IPS-18c (cell line): Measurements from ENCODE around the gene DNTTIP2.

Experiments
- H3K4me3 ChIP-seq: 2 replicates; pipeline ENCODE4 v1.7.0; 2013; ENCODE audit warnings: low read depth, mild to moderate bottlenecking, low read length, moderate library complexity; ENCODE audit not compliant: insufficient read depth
- H3K9me3 ChIP-seq: one replicate; pipeline ENCODE4 v1.6.1; 2013; ENCODE audit warnings: mild to moderate bottlenecking, low read length, moderate library complexity; ENCODE audit not compliant: control insufficient read depth, insufficient read depth

DNTTIP2 gene

DNA sequence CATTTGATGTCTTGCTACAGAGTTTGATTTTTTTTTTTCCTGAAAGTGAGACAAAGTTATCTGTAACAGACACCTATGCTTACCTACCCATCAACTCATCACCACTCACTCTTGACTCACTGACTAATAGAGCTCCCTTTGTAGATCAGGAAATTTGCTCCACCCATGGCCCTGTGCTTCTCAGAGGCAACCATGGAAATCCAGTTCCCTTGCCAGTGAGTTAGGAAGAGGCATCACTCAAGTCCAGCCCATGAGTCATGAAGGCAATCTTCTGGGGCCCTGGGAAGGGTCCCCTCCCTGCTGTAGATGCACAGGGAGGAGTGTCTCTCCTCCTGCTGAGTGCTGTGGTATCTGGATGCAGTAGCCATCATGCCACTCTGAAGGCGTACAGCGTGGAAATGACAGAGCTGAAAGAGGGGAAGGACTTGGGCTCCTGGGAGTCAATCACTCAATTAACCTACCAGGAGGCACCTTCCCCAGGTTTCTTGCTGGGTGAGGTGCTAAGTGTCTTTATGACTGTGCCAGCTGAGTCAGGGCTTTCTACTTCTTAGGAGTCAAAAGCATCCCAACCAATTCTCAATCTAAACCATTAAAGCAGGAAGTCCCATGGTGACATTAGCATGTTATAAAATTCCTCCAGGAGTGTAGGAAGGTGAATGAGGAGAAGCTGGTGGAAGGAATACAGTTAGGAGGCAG, 56.1 kb downstream of the DNTTIP2 start:
- no peak overlapping the region for H3K4me3 ChIP-seq
- no peaks in the 10 kb centered on the region for H3K9me3 ChIP-seq

DNA sequence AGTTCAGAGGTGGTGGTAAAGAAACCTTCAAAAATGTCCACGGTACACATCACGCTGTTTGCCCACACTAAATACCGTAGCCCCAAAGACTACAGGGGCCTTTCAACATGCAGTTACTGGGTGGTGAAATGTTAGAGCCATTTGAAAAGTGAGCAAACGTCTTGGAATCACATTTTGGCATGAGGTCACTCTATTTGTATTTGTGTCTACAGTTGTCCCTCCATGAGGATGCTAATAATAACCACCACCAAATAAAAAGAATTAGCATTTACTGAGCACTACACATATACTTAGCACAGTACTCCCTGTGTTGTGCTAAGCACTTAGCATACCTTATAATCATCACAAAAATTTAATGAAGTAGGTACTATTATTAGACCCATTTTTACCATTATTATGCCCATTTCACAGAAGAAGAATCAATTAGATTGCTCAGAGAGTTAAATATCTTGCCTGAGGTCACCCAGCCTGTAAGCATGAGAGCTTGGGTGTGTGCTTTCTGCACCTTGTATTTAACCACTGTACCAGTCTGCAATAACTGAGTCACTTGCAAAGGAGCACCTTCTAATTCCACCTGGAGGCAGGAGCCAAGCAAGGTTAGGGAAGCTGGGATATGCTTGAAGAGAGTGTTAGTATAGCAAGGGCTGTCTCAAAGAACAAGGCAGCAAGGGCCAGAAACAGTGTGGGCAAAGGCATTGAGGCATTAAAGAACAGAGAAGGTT, 57.4 kb downstream of the DNTTIP2 start:
- no peaks in the 10 kb centered on the region for H3K9me3 ChIP-seq
- H3K4me3 ChIP-seq = no peak overlapping the region

DNA sequence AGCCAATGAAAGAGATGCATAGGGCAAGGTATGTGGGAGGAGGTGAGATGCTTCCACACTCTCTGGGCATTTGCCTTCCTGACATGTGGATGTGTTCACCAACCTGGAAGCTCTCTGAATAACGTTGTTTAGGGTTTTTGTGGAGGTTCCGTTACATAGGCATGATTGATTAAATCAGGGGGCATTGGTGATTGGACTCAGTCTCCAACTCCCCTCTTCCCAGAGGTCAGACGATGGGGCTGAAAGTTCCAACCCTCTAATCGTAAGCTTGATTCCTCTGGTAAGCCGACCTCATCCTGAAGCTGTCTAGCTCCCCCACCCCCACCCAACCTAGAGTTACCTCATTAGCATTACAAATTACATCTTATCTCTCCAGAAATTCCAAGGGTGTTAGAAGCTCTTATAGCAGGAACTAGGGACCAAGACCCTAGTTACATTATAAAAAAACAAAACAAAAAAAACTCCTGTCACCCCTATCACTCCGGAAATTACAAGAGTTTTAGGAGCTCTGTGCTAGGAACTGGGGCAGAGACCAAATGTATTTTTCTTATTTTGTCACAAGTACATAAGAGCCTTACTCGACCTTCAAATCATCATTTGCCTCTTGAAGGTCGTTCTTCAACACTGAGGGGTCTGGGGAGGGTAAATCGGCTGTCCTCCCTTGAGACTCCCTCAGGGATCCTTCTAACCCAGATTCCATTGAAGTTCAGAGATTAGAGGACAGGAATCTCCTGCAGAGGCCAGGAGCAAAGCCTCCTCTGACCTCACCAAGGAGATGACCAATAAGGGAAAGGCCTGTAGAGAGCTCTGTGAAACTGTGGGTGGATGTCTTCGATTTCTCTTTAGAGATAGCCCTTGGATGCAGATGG, 58.2 kb downstream of the DNTTIP2 start:
- peak overlapping the region; percentile 26; the same call in 1 of the 2 replicates for H3K4me3 ChIP-seq
- no peaks in the 10 kb centered on the region for H3K9me3 ChIP-seq

- no peaks in the 10 kb centered on the region for H3K9me3 ChIP-seq
- H3K4me3 ChIP-seq = no peak overlapping the region
Observed at GRCh38 chr1:93818570-93818959, 60.4 kb downstream of the DNTTIP2 start.

- H3K9me3 ChIP-seq = no peaks in the 10 kb centered on the region
- no peak overlapping the region for H3K4me3 ChIP-seq
Observed at GRCh38 chr1:93817819-93818569, 61.0 kb downstream of the DNTTIP2 start.

DNA sequence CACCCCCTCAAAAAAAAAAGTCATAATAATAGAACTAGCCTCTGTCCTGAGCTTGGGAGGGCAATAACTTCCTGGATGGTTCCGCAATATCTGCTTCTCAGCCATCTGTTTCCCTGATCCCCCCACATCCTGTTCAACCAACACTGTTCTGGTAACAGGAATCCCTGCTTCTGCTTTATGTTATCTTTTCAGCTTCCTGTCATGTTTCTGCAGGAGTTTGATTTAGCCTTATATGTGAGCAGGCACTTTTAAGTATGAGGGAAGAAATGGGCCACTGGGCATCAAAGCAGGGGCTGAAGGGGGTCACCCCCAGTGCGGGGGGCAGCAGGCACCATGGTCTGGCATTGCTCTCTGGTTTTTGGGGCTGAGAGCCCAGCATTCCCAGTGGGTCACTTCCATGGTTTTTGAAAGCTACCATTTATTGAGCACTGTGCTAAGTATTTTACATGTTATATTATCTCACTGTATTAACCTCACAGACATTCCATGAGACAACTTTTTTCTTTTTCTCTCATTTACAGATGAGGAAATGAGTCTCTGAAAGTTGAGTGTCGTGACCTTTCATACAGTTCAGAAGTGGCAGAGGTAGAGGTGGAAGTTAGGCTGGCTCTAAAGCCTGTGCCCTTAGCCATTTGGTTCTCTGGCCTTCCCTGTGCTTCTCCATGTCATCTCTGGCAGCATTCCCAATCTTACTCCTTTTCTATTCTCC, 61.9 kb downstream of the DNTTIP2 start:
- no peaks in the 10 kb centered on the region for H3K9me3 ChIP-seq
- H3K4me3 ChIP-seq = no peak overlapping the region; the same call in 1 of the 2 replicates
